B cell (primary cell): ENCODE data around the gene CADPS.

Experiments
- CTCF ChIP-seq: fragments of 200-600 bp; IDR thresholded peaks from one replicate; pipeline ENCODE4 v1.8.0; 2022; ENCODE audit warnings: antibody characterized with exemption, mild to moderate bottlenecking
- EZH2 ChIP-seq: IDR thresholded peaks from 2 replicates; pipeline ENCODE4 v1.6.1; 2012; ENCODE audit warnings: borderline replicate concordance, low read depth, mild to moderate bottlenecking, moderate library complexity, low read length; ENCODE audit not compliant: insufficient read depth, poor library complexity, severe bottlenecking

GRCh38 chr3:62812631-62813030 lies 62.6 kb downstream of the CADPS start:
- TF ChIP-seq CTCF (no peak), EZH2 (no peak)
